HCT116 (cell line): ENCODE data around the gene TRPV5. TPM values are rescaled to one million over a fixed set of nuclear protein-coding genes. Genes with fewer than 3 reads are reported as not detected.

Experiments used
- ATAC-seq: fragments of 200-7000 bp; cut with Tn5 transposase; 2 replicates; pipeline ENCODE4 v1.9.1; 2020; ENCODE audit warnings: mild to moderate bottlenecking, moderate library complexity
- BruUV-seq: library from RNA; stranded (reverse); fragments of 400-500 nt; replicated peaks from 2 replicates; lab custom pipeline; 2021; lab: Mats Ljungman, UMichigan
- CTCF ChIA-PET: fragments of 300-600 bp; sonication (Branson Sonifier 250); formaldehyde crosslinking; loops from one replicate; lab custom pipeline; 2021; ENCODE audit warnings: antibody characterized with exemption; lab: Charles Lee
- POLR2A ChIA-PET: fragments of 300-600, 350-600 bp; sonication (Branson Sonifier 250); formaldehyde crosslinking; loops from one replicate; lab custom pipeline; 2021; ENCODE audit warnings: antibody characterized with exemption; lab: Charles Lee
- RAD21 ChIA-PET, 2 experiments: fragments of 300-600 bp; sonication (Branson Sonifier 250); formaldehyde crosslinking; loops; one replicate each; lab custom pipeline; 2023; ENCODE audit warnings: low total read pairs in 2 of 2; ENCODE audit not compliant: uncharacterized antibody in 2 of 2, unreplicated experiment in 2 of 2, low non-redundant PET in 1 of 2; lab: Charles Lee
- DNase-seq: peaks from one replicate; pipeline ENCODE4 v3.0.0-alpha.2; 2010; ENCODE audit warnings: low read depth, low spot score
- H2AFZ ChIP-seq: fragments of 200-600 bp; shearing (Covaris generic), sonication (generic); 2 replicates; pipeline ENCODE4 v1.6.1; 2017; ENCODE audit warnings: low read depth, mixed run types, mixed read lengths, antibody characterized with exemption, low read length; ENCODE audit not compliant: poor library complexity, severe bottlenecking
- H3K27ac ChIP-seq: 2 replicates; pipeline ENCODE4 v1.5.1; 2012; ENCODE audit warnings: low read depth, low read length
- H3K27me3 ChIP-seq: fragments of 200-600 bp; sonication (generic); 2 replicates; pipeline ENCODE4 v1.6.1; 2016; ENCODE audit warnings: mixed run types, low read length, mixed read lengths; ENCODE audit not compliant: insufficient read depth
- H3K36me3 ChIP-seq, 2 experiments: fragments of 200-500 bp in 1 of 2; fragments of 200-600 bp in 1 of 2; sonication (Bioruptor generic) in 1 of 2; sonication (generic) in 1 of 2; 2 replicates each; pipeline versions ENCODE4 v1.5.1 to v1.6.1; 2014 to 2016; ENCODE audit warnings: low read length in 2 of 2, inconsistent platforms in 1 of 2, mixed read lengths in 1 of 2, mixed run types in 1 of 2; ENCODE audit not compliant: insufficient read depth in 2 of 2, control insufficient read depth in 1 of 2
- H3K4me1 ChIP-seq, 2 experiments: fragments of 200-600 bp in 1 of 2; sonication (generic) in 1 of 2; 2 replicates each; pipeline versions ENCODE4 v1.5.1 to v1.6.1; 2012 to 2017; ENCODE audit warnings: low read length in 2 of 2, inconsistent platforms in 1 of 2, mild to moderate bottlenecking in 1 of 2, mixed read lengths in 1 of 2, mixed run types in 1 of 2, moderate library complexity in 1 of 2; ENCODE audit not compliant: insufficient read depth in 2 of 2, control insufficient read depth in 1 of 2
- H3K4me2 ChIP-seq: fragments of 200-600 bp; sonication (generic); 2 replicates; pipeline ENCODE4 v1.6.1; 2017; ENCODE audit warnings: mixed run types, low read length, mixed read lengths
- H3K4me3 ChIP-seq, 2 experiments: fragments of 200-600 bp in 1 of 2; sonication (generic) in 1 of 2; replicated peaks in 1 of 2; 2 replicates each; pipeline ENCODE4 v1.5.1; 2011 to 2016; ENCODE audit warnings: low read length in 2 of 2, control low read depth in 1 of 2, low read depth in 1 of 2, mild to moderate bottlenecking in 1 of 2, mixed read lengths in 1 of 2, mixed run types in 1 of 2
- H3K79me2 ChIP-seq: fragments of 200-600 bp; sonication (generic); 2 replicates; pipeline ENCODE4 v1.6.1; 2017; ENCODE audit warnings: mild to moderate bottlenecking, mixed run types, low read length, moderate library complexity, mixed read lengths; ENCODE audit not compliant: insufficient read depth
- H3K9ac ChIP-seq: fragments of 200-600 bp; sonication (generic); 2 replicates; pipeline ENCODE4 v1.6.1; 2016; ENCODE audit warnings: low read length, mixed read lengths
- H3K9me2 ChIP-seq: fragments of 200-600 bp; sonication (generic), shearing (Covaris generic); 2 replicates; pipeline ENCODE4 v1.6.1; 2017; ENCODE audit warnings: mixed run types, mild to moderate bottlenecking, moderate library complexity; ENCODE audit not compliant: insufficient read depth
- H3K9me3 ChIP-seq, 2 experiments: fragments of 200-500 bp in 1 of 2; fragments of 200-600 bp in 1 of 2; sonication (Bioruptor generic) in 1 of 2; sonication (generic) in 1 of 2; 2 replicates each; pipeline ENCODE4 v1.6.1; 2014 to 2017; ENCODE audit warnings: low read length in 2 of 2, mixed read lengths in 2 of 2, inconsistent platforms in 1 of 2, low read depth in 1 of 2, mild to moderate bottlenecking in 1 of 2, mixed run types in 1 of 2, moderate library complexity in 1 of 2; ENCODE audit not compliant: control insufficient read depth in 1 of 2, insufficient read depth in 1 of 2
- H4K20me1 ChIP-seq: fragments of 200-600 bp; sonication (generic), shearing (Covaris generic); 2 replicates; pipeline ENCODE4 v1.6.1; 2017; ENCODE audit warnings: mixed run types, mild to moderate bottlenecking, moderate library complexity; ENCODE audit not compliant: insufficient read depth
- CBX3 ChIP-seq: IDR thresholded peaks from 2 replicates; pipeline ENCODE4 v1.6.1; 2012; ENCODE audit warnings: low read depth
- CEBPB ChIP-seq: IDR thresholded peaks from 2 replicates; pipeline ENCODE4 v1.6.1; 2012; ENCODE audit warnings: low read depth
- EGR1 ChIP-seq: IDR thresholded peaks from 2 replicates; pipeline ENCODE4 v1.6.1; 2012; ENCODE audit warnings: low read depth
- ELF1 ChIP-seq: IDR thresholded peaks from 2 replicates; pipeline ENCODE4 v1.6.1; 2012; ENCODE audit warnings: low read depth, borderline replicate concordance
- EZH2 ChIP-seq: fragments of 200-600 bp; sonication (generic); IDR thresholded peaks from 2 replicates; pipeline ENCODE4 v1.6.1; 2017; ENCODE audit warnings: antibody characterized with exemption, mixed run types
- EZH2phosphoT487 ChIP-seq: fragments of 200-600 bp; IDR thresholded peaks from 2 replicates; pipeline ENCODE4 v1.6.1; 2018; ENCODE audit warnings: antibody characterized with exemption, borderline replicate concordance
- FOSL1 ChIP-seq: IDR thresholded peaks from 2 replicates; pipeline ENCODE4 v1.6.1; 2012; ENCODE audit warnings: low read depth
- JUND ChIP-seq: IDR thresholded peaks from 2 replicates; pipeline ENCODE4 v1.6.1; 2012
- MAX ChIP-seq: IDR thresholded peaks from 2 replicates; pipeline ENCODE4 v1.6.1; 2012
- POLR2A ChIP-seq: IDR thresholded peaks from 2 replicates; pipeline ENCODE4 v1.7.0; 2011; ENCODE audit warnings: borderline replicate concordance; ENCODE audit not compliant: insufficient read depth, insufficient read length; ENCODE audit errors: extremely low read depth
- POLR2AphosphoS5 ChIP-seq: IDR thresholded peaks from 2 replicates; pipeline ENCODE4 v1.6.1; 2011; ENCODE audit warnings: mild to moderate bottlenecking, low read depth, low read length, moderate library complexity
- RAD21 ChIP-seq: IDR thresholded peaks from 2 replicates; pipeline ENCODE4 v1.6.1; 2012; ENCODE audit warnings: low read depth, mild to moderate bottlenecking
- SP1 ChIP-seq: IDR thresholded peaks from 2 replicates; pipeline ENCODE4 v1.6.1; 2012; ENCODE audit warnings: low read depth
- SRF ChIP-seq: IDR thresholded peaks from 2 replicates; pipeline ENCODE4 v1.6.1; 2012; ENCODE audit warnings: low read depth
- TCF7L2 ChIP-seq: IDR thresholded peaks from 2 replicates; pipeline ENCODE4 v1.7.0; 2011; ENCODE audit warnings: borderline replicate concordance, inconsistent platforms; ENCODE audit not compliant: insufficient read depth, insufficient read length; ENCODE audit errors: extremely low read depth
- ZFX ChIP-seq: fragments of 450-650 bp; IDR thresholded peaks from 2 replicates; pipeline ENCODE4 v1.6.1; 2017
- ZNF274 ChIP-seq: fragments of 200-500 bp; sonication (Bioruptor generic); IDR thresholded peaks from 2 replicates; pipeline ENCODE4 v1.6.1; 2014; ENCODE audit warnings: mild to moderate bottlenecking, low read depth, low read length, inconsistent platforms
- intact Hi-C: fragments of 100-400 bp; cut with micrococcal nuclease; formaldehyde crosslinking; loops from 2 replicates; pipeline ENCODE4 v1.10.0; 2022
- total RNA-seq: library from RNA; stranded (reverse); gene quantifications from one replicate; pipeline ENCODE4 v1.2.1, GENCODE V29; 2021; ENCODE audit not compliant: unreplicated experiment
- TF ChIP-seq, protein P1 (sequence below): IDR thresholded peaks from 2 replicates; pipeline ENCODE4 v1.6.1; 2012; ENCODE audit warnings: low read depth
- TF ChIP-seq, protein P2 (sequence below): IDR thresholded peaks from 2 replicates; pipeline ENCODE4 v1.6.1; 2011; ENCODE audit warnings: mild to moderate bottlenecking, low read length, moderate library complexity; ENCODE audit not compliant: insufficient replicate concordance; ENCODE audit errors: extremely low read depth
- TF ChIP-seq, protein P3 (sequence below), 3 experiments: fragments of 200-600 bp in 1 of 3; sonication (generic) in 1 of 3; IDR thresholded peaks in 2 of 3; conservative IDR thresholded peaks in 1 of 3; 2 replicates each; pipeline ENCODE4 v1.5.1; 2012 to 2017; ENCODE audit warnings: low read depth in 2 of 3, low read length in 2 of 3, antibody characterized with exemption in 1 of 3, borderline replicate concordance in 1 of 3, control low read depth in 1 of 3, mild to moderate bottlenecking in 1 of 3, mixed read lengths in 1 of 3, mixed run types in 1 of 3, moderate library complexity in 1 of 3; ENCODE audit not compliant: insufficient read depth in 1 of 3

Gene TRPV5
- total RNA-seq, 1 experiment from 2014 or later, result not detected

GRCh38 chr7:142891490-142892082, 42.0 kb downstream of the TRPV5 start:
- no peak overlapping the region for H2AFZ ChIP-seq
- TF ChIP-seq, protein P1, sequence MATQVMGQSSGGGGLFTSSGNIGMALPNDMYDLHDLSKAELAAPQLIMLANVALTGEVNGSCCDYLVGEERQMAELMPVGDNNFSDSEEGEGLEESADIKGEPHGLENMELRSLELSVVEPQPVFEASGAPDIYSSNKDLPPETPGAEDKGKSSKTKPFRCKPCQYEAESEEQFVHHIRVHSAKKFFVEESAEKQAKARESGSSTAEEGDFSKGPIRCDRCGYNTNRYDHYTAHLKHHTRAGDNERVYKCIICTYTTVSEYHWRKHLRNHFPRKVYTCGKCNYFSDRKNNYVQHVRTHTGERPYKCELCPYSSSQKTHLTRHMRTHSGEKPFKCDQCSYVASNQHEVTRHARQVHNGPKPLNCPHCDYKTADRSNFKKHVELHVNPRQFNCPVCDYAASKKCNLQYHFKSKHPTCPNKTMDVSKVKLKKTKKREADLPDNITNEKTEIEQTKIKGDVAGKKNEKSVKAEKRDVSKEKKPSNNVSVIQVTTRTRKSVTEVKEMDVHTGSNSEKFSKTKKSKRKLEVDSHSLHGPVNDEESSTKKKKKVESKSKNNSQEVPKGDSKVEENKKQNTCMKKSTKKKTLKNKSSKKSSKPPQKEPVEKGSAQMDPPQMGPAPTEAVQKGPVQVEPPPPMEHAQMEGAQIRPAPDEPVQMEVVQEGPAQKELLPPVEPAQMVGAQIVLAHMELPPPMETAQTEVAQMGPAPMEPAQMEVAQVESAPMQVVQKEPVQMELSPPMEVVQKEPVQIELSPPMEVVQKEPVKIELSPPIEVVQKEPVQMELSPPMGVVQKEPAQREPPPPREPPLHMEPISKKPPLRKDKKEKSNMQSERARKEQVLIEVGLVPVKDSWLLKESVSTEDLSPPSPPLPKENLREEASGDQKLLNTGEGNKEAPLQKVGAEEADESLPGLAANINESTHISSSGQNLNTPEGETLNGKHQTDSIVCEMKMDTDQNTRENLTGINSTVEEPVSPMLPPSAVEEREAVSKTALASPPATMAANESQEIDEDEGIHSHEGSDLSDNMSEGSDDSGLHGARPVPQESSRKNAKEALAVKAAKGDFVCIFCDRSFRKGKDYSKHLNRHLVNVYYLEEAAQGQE, result no peak
- TF ChIP-seq CEBPB (no peak), TCF7L2 (no peak), ZNF274 (no peak), EGR1 (no peak), RAD21 (no peak), JUND (no peak), SP1 (no peak), EZH2phosphoT487 (no peak), POLR2A (no peak), ELF1 (no peak), FOSL1 (no peak), SRF (no peak), EZH2 (no peak), CBX3 (no peak), ZFX (no peak), POLR2AphosphoS5 (no peak), MAX (no peak)
- TF ChIP-seq, protein P2, sequence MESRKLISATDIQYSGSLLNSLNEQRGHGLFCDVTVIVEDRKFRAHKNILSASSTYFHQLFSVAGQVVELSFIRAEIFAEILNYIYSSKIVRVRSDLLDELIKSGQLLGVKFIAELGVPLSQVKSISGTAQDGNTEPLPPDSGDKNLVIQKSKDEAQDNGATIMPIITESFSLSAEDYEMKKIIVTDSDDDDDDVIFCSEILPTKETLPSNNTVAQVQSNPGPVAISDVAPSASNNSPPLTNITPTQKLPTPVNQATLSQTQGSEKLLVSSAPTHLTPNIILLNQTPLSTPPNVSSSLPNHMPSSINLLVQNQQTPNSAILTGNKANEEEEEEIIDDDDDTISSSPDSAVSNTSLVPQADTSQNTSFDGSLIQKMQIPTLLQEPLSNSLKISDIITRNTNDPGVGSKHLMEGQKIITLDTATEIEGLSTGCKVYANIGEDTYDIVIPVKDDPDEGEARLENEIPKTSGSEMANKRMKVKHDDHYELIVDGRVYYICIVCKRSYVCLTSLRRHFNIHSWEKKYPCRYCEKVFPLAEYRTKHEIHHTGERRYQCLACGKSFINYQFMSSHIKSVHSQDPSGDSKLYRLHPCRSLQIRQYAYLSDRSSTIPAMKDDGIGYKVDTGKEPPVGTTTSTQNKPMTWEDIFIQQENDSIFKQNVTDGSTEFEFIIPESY, result no peak
- TF ChIP-seq, protein P3, sequence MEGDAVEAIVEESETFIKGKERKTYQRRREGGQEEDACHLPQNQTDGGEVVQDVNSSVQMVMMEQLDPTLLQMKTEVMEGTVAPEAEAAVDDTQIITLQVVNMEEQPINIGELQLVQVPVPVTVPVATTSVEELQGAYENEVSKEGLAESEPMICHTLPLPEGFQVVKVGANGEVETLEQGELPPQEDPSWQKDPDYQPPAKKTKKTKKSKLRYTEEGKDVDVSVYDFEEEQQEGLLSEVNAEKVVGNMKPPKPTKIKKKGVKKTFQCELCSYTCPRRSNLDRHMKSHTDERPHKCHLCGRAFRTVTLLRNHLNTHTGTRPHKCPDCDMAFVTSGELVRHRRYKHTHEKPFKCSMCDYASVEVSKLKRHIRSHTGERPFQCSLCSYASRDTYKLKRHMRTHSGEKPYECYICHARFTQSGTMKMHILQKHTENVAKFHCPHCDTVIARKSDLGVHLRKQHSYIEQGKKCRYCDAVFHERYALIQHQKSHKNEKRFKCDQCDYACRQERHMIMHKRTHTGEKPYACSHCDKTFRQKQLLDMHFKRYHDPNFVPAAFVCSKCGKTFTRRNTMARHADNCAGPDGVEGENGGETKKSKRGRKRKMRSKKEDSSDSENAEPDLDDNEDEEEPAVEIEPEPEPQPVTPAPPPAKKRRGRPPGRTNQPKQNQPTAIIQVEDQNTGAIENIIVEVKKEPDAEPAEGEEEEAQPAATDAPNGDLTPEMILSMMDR (IDR thresholded peaks at IDR 0.05 in 2 of 3, conservative IDR thresholded peaks at IDR 0.05 in 1 of 3; ENCODE audit: borderline replicate concordance in 1 of 3, insufficient read depth in 1 of 3, low read depth in 2 of 3, low read length in 2 of 3), result no peak
- ChIA-PET POLR2A (no interaction called here), RAD21 (no interaction called here), CTCF (no interaction called here)
- no peak for ATAC-seq
- peaks cover 15% of the 10 kb centered on the region for H3K27me3 ChIP-seq
- H3K9me2 ChIP-seq, result no peaks in the 10 kb centered on the region
- no peak for DNase-seq
- no peaks in the 10 kb centered on the region for H4K20me1 ChIP-seq
- H3K4me3 ChIP-seq, result no peak overlapping the region
- H3K27ac ChIP-seq, result no peak overlapping the region
- H3K9ac ChIP-seq, result no peak overlapping the region
- BruUV-seq, result no TSS peak
- H3K4me1 ChIP-seq, result no peaks in the 10 kb centered on the region; a peak in 1 of 4 replicates
- no peaks in the 10 kb centered on the region for H3K79me2 ChIP-seq
- no peaks in the 10 kb centered on the region for H3K36me3 ChIP-seq
- H3K9me3 ChIP-seq, result no peaks in the 10 kb centered on the region
- intact Hi-C loops, result no loop called here
- no peak overlapping the region for H3K4me2 ChIP-seq
